ENCODE data around the gene PEX11B.

DNA sequence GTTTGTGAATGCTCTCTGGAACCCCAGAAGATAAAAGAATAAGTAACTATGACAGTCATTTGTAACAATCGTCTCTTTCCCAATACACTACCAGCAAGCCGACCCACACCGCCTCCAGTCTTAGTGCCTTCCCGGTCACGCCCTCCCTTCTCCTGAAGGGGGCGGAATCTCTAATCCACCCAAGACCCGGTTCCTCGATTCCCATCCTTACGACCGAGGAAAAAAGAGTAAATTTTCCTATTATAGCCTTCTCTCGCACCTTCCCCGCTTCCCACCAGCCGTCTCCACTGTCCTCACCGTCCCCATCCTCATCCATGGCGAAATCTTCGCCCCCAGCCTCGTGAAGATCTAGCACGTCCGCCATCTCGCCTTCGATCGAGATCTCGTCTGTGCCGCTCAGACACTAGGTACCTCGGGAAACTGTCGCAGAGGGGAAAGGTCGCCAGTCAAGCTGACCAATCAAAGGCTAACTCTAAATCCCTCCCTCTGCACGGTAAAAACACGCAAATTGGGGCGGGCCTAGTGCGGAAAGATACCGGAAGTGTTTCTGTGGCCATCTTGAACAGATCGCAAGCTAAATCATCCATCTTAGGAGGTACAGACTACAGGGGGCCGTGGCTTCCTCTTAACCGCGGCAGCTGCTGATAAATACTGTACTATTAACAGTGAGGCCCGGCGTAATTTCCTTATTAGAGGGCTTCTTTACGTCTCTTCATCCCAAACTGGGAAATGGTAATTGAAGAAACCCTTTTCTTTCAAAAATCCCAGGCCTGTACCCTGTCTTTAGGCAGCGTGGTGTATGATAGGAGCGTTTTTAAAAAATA is 8.8 kb upstream of the PEX11B start, which contains the start of gene RBM8A:
- TF ChIP-seq SIN3A (IDR thresholded peaks at IDR 0.05; ENCODE audit: borderline replicate concordance, insufficient read depth, low read depth, low read length) (peak; percentile 59; the same call in 1 of the 2 replicates), TCF7L2 (IDR thresholded peaks at IDR 0.05; ENCODE audit: low read depth, low read length) (0 out of 2 replicates have a peak, but pooled peaks have one; percentile 16), POLR2AphosphoS5 (IDR thresholded peaks at IDR 0.05; ENCODE audit: low read depth, low read length) (peak; percentile 97)
- TF ChIP-seq, protein P1, sequence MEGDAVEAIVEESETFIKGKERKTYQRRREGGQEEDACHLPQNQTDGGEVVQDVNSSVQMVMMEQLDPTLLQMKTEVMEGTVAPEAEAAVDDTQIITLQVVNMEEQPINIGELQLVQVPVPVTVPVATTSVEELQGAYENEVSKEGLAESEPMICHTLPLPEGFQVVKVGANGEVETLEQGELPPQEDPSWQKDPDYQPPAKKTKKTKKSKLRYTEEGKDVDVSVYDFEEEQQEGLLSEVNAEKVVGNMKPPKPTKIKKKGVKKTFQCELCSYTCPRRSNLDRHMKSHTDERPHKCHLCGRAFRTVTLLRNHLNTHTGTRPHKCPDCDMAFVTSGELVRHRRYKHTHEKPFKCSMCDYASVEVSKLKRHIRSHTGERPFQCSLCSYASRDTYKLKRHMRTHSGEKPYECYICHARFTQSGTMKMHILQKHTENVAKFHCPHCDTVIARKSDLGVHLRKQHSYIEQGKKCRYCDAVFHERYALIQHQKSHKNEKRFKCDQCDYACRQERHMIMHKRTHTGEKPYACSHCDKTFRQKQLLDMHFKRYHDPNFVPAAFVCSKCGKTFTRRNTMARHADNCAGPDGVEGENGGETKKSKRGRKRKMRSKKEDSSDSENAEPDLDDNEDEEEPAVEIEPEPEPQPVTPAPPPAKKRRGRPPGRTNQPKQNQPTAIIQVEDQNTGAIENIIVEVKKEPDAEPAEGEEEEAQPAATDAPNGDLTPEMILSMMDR (IDR thresholded peaks at IDR 0.05), result peak; percentile 80
